Measurements from ENCODE around the gene DPF1. TPM values are rescaled to one million over a fixed set of nuclear protein-coding genes. Genes with fewer than 3 reads are reported as not detected.

DPF1 gene
- total RNA-seq, 1 experiment from 2014 or later, result 7.5 TPM

DNA sequence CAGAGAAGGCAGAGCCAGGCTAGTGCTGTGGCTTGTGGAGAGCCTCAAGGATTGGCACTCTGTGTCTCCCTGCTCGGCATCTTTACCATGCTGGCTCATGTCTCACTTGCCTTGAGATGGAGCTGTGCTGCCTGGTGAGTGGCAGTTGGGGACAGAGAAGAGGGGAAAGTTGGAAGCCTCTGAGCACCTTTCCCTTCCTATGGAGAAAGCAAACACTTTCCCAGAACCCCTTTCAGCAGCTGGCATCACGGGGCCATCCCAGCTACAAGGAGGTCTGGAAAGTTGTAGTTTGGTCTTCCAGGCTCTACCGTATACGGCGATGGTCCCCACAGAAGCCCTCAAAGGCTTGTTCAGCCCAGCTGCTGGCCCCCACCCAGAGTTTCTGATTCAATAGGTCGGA, 58.7 kb downstream of the DPF1 start:
- ATAC-seq (no peak), DNase-seq (ENCODE audit: low read depth, low spot score) (no peak)
- CTCF ChIA-PET, result no interaction called here
- no peak overlapping the region for H3K4me3 ChIP-seq (ENCODE audit: low read depth in 2 of 2, low read length in 2 of 2)
- H3K36me3 ChIP-seq (ENCODE audit: control insufficient read depth, insufficient read depth, low read length), result no peaks in the 10 kb centered on the region; the same call in 1 of the 2 replicates
- intact Hi-C loops (cut with micrococcal nuclease; ENCODE audit: unreplicated experiment), result no loop called here
- peaks cover 7% of the 10 kb centered on the region; the same call in 1 of the 2 replicates for H3K9me3 ChIP-seq (ENCODE audit: control insufficient read depth, insufficient read depth, low read depth, low read length)
- no peaks in the 10 kb centered on the region for H3K27me3 ChIP-seq (ENCODE audit: control insufficient read depth, insufficient read depth, low read length)
- TF ChIP-seq REST (IDR thresholded peaks at IDR 0.05; ENCODE audit: insufficient read depth in 1 of 2, low read depth in 2 of 2, low read length in 1 of 2), result no peak
- TF ChIP-seq, protein P1, sequence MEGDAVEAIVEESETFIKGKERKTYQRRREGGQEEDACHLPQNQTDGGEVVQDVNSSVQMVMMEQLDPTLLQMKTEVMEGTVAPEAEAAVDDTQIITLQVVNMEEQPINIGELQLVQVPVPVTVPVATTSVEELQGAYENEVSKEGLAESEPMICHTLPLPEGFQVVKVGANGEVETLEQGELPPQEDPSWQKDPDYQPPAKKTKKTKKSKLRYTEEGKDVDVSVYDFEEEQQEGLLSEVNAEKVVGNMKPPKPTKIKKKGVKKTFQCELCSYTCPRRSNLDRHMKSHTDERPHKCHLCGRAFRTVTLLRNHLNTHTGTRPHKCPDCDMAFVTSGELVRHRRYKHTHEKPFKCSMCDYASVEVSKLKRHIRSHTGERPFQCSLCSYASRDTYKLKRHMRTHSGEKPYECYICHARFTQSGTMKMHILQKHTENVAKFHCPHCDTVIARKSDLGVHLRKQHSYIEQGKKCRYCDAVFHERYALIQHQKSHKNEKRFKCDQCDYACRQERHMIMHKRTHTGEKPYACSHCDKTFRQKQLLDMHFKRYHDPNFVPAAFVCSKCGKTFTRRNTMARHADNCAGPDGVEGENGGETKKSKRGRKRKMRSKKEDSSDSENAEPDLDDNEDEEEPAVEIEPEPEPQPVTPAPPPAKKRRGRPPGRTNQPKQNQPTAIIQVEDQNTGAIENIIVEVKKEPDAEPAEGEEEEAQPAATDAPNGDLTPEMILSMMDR (IDR thresholded peaks at IDR 0.05), result no peak
- no peak for TF ChIP-seq POLR2AphosphoS5 (IDR thresholded peaks at IDR 0.05; ENCODE audit: low read depth, low read length)
- no peak for TF ChIP-seq SIN3A (IDR thresholded peaks at IDR 0.05; ENCODE audit: borderline replicate concordance, insufficient read depth, low read depth, low read length)
- no peak for TF ChIP-seq TCF7L2 (IDR thresholded peaks at IDR 0.05; ENCODE audit: low read depth, low read length)
- POLR2A ChIA-PET, result no interaction called here
- no TSS peak for BruUV-seq (replicated peaks)
- in situ Hi-C loops (cut with HindIII; ENCODE audit: low pct_unique_long_range_greater_than_20kb, low sequenced_read_pairs), result no loop called here
- no peaks in the 10 kb centered on the region for H3K4me1 ChIP-seq (ENCODE audit: control insufficient read depth, insufficient read depth, low read length)
- H3K27ac ChIP-seq (ENCODE audit: low read length), result no peak overlapping the region

DNA sequence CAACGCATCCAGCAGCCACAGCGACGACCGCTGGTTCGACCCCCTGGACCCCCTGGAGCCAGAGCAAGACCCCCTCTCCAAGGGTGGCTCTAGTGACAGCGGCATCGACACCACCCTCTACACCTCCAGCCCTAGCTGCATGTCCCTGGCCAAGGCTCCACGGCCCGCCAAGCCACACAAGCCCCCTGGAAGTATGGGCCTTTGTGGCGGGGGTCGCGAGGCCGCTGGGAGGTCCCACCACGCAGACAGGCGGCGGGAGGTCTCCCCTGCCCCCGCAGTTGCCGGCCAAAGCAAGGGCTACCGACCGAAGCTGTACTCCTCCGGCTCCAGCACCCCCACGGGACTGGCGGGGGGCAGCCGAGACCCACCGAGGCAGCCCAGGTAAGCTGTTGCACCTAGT, 59.5 kb downstream of the DPF1 start:
- no peak for DNase-seq (ENCODE audit: low read depth, low spot score)
- in situ Hi-C loops (cut with HindIII; ENCODE audit: low pct_unique_long_range_greater_than_20kb, low sequenced_read_pairs) (no loop called here), intact Hi-C loops (cut with micrococcal nuclease; ENCODE audit: unreplicated experiment) (no loop called here)
- POLR2A ChIA-PET, result no interaction called here
- Histone ChIP-seq H3K27ac (ENCODE audit: low read length) (no peak overlapping the region), H3K36me3 (ENCODE audit: control insufficient read depth, insufficient read depth, low read length) (no peaks in the 10 kb centered on the region; the same call in 1 of the 2 replicates), H3K9me3 (ENCODE audit: control insufficient read depth, insufficient read depth, low read depth, low read length) (peaks cover 7% of the 10 kb centered on the region; the same call in 1 of the 2 replicates), H3K27me3 (ENCODE audit: control insufficient read depth, insufficient read depth, low read length) (no peaks in the 10 kb centered on the region), H3K4me1 (ENCODE audit: control insufficient read depth, insufficient read depth, low read length) (no peaks in the 10 kb centered on the region), H3K4me3 (ENCODE audit: low read depth in 2 of 2, low read length in 2 of 2) (no peak overlapping the region)
- CTCF ChIA-PET, result no interaction called here
- BruUV-seq (replicated peaks), result no TSS peak
- no peak for ATAC-seq
- TF ChIP-seq SIN3A (IDR thresholded peaks at IDR 0.05; ENCODE audit: borderline replicate concordance, insufficient read depth, low read depth, low read length) (no peak), POLR2AphosphoS5 (IDR thresholded peaks at IDR 0.05; ENCODE audit: low read depth, low read length) (no peak), REST (IDR thresholded peaks at IDR 0.05; ENCODE audit: insufficient read depth in 1 of 2, low read depth in 2 of 2, low read length in 1 of 2) (no peak), TCF7L2 (IDR thresholded peaks at IDR 0.05; ENCODE audit: low read depth, low read length) (no peak)
- TF ChIP-seq, protein P1 (IDR thresholded peaks at IDR 0.05), result no peak

Data from Panc1 (cell line).